ENCODE results near the gene INSL3.

Gene INSL3

GRCh38 chr19:17848595-17849292 is 27.4 kb upstream of the INSL3 start:
- TF ChIP-seq Cebpa-rat (IDR thresholded peaks at IDR 0.05) = peak in 2 of 11 experiments; percentile 42 to 76; a peak in 2 of 22 replicates
- Histone ChIP-seq H3K9me3 (replicated peaks in 1 of 11) (no peaks in the 10 kb centered on the region), H3K4me1 (peaks cover 72 to 78% (median 76%) of the 10 kb centered on the region in 10 experiments), H3K4me3 (peak overlapping the region in 3 of 10 experiments; percentile 59 to 62 (median 60); a peak in 5 of 20 replicates), H3K4me2 (peak overlapping the region; percentile 82 to 100 (median 93)), H4K20me1 (peaks cover 0 to 24% (median 7%) of the 10 kb centered on the region in 11 experiments; a peak in 10 of 22 replicates), H3K36me3 (peaks cover 0 to 17% (median 6%) of the 10 kb centered on the region in 11 experiments; a peak in 15 of 22 replicates), H3K27me3 (no peaks in the 10 kb centered on the region), H3K9ac (peak overlapping the region; percentile 82 to 92 (median 88)), H3K27ac (peak overlapping the region; percentile 85 to 98 (median 91))

- H3K4me3 ChIP-seq = peak within 1 kb of the TSS; percentile 34 to 73 (median 59); a peak in 19 of 20 replicates
- H3K9me3 ChIP-seq (replicated peaks in 1 of 11) = 0 out of 22 replicates have a peak, but pooled peaks cover 0 to under 1% (median 0%) of the 10 kb centered on the region in 11 experiments
- H3K27me3 ChIP-seq = no peaks in the 10 kb centered on the region
- H3K4me1 ChIP-seq = peaks cover 72 to 87% (median 81%) of the 10 kb centered on the region in 10 experiments
- peaks cover 8 to 27% (median 16%) of the 10 kb centered on the region in 11 experiments; a peak in 20 of 22 replicates for H3K36me3 ChIP-seq
- TF ChIP-seq Cebpa-rat (IDR thresholded peaks at IDR 0.05) = no peak
- peak within 1 kb of the TSS; percentile 82 to 100 (median 93) for H3K4me2 ChIP-seq
- peaks cover 0 to 33% (median 16%) of the 10 kb centered on the region in 11 experiments; a peak in 11 of 22 replicates for H4K20me1 ChIP-seq
- H3K27ac ChIP-seq = peak within 1 kb of the TSS; percentile 85 to 98 (median 91)
- H3K9ac ChIP-seq = peak within 1 kb of the TSS; percentile 82 to 92 (median 88)
Observed at GRCh38 chr19:17847538-17848366, 26.4 kb upstream of the INSL3 start, which contains the start of gene JAK3. Gene JAK3 (minus strand): TSS chr19:17847982. CDS start chr19:17844417, 3,565 bp downstream.

- TF ChIP-seq Cebpa-rat (IDR thresholded peaks at IDR 0.05) = no peak
- H3K9ac ChIP-seq = peak overlapping the region; percentile 82 to 92 (median 88); a peak in 20 of 22 replicates
- peaks cover 0 to 5% (median 0%) of the 10 kb centered on the region in 11 experiments; a peak in 1 of 22 replicates for H3K9me3 ChIP-seq (replicated peaks in 1 of 11)
Observed at GRCh38 chr19:17846146-17846545, 24.8 kb upstream of the INSL3 start.

GRCh38 chr19:17843908-17844490 is 22.7 kb upstream of the INSL3 start:
- Histone ChIP-seq H3K4me1 (peaks cover 45 to 62% (median 52%) of the 10 kb centered on the region in 10 experiments), H3K4me2 (peak overlapping the region in 9 of 11 experiments; percentile 5 to 100 (median 93); a peak in 13 of 22 replicates), H3K9ac (peak overlapping the region in 5 of 11 experiments; percentile 6 to 92 (median 30); a peak in 6 of 22 replicates), H3K9me3 (replicated peaks in 1 of 11) (peaks cover 0 to 5% (median 0%) of the 10 kb centered on the region in 11 experiments; a peak in 1 of 22 replicates), H3K27ac (peak overlapping the region in 2 of 11 experiments; percentile 9 to 20; a peak in 3 of 22 replicates), H3K36me3 (peaks cover 43 to 64% (median 50%) of the 10 kb centered on the region in 11 experiments), H3K27me3 (no peaks in the 10 kb centered on the region), H4K20me1 (peaks cover 0 to 70% (median 16%) of the 10 kb centered on the region in 11 experiments; a peak in 11 of 22 replicates), H3K4me3 (no peak overlapping the region)
- no peak for TF ChIP-seq Cebpa-rat (IDR thresholded peaks at IDR 0.05)

More at GRCh38 chr19:17846146-17846545, 24.8 kb upstream of the INSL3 start:
- Histone ChIP-seq H3K27ac (peak overlapping the region; percentile 85 to 98 (median 91); a peak in 20 of 22 replicates), H4K20me1 (peaks cover 0 to 49% (median 16%) of the 10 kb centered on the region in 11 experiments; a peak in 11 of 22 replicates), H3K4me1 (peaks cover 66 to 83% (median 74%) of the 10 kb centered on the region in 10 experiments), H3K4me2 (peak overlapping the region; percentile 82 to 100 (median 93)), H3K27me3 (no peaks in the 10 kb centered on the region), H3K4me3 (peak overlapping the region in 9 of 10 experiments; percentile 26 to 73 (median 59); a peak in 11 of 20 replicates), H3K36me3 (peaks cover 22 to 42% (median 29%) of the 10 kb centered on the region in 11 experiments; a peak in 21 of 22 replicates)

- Histone ChIP-seq H4K20me1 (peaks cover 0 to 75% (median 16%) of the 10 kb centered on the region in 11 experiments; a peak in 11 of 22 replicates), H3K4me1 (peaks cover 38 to 56% (median 46%) of the 10 kb centered on the region in 10 experiments), H3K27me3 (no peaks in the 10 kb centered on the region), H3K9ac (no peak overlapping the region; a peak in 1 of 22 replicates), H3K9me3 (replicated peaks in 1 of 11) (peaks cover 0 to 5% (median 0%) of the 10 kb centered on the region in 11 experiments; a peak in 1 of 22 replicates), H3K36me3 (peaks cover 50 to 70% (median 57%) of the 10 kb centered on the region in 11 experiments), H3K27ac (no peak overlapping the region; a peak in 1 of 22 replicates), H3K4me3 (no peak overlapping the region), H3K4me2 (peak overlapping the region in 6 of 11 experiments; percentile 88 to 100 (median 95); a peak in 8 of 22 replicates)
- TF ChIP-seq Cebpa-rat (IDR thresholded peaks at IDR 0.05) = no peak
Observed at GRCh38 chr19:17843292-17843827, 22.0 kb upstream of the INSL3 start.

- Histone ChIP-seq H3K4me3 (no peak overlapping the region), H3K9me3 (replicated peaks in 1 of 11) (peaks cover 0 to 5% (median 0%) of the 10 kb centered on the region in 11 experiments; a peak in 1 of 22 replicates), H3K36me3 (peaks cover 55 to 76% (median 62%) of the 10 kb centered on the region in 11 experiments), H3K27ac (no peak overlapping the region; a peak in 1 of 22 replicates), H3K27me3 (no peaks in the 10 kb centered on the region), H3K4me1 (peaks cover 34 to 51% (median 41%) of the 10 kb centered on the region in 10 experiments), H3K9ac (no peak overlapping the region), H3K4me2 (peak overlapping the region in 2 of 11 experiments; percentile 93 to 100; a peak in 3 of 22 replicates), H4K20me1 (peaks cover 0 to 81% (median 16%) of the 10 kb centered on the region in 11 experiments; a peak in 11 of 22 replicates)
- TF ChIP-seq Cebpa-rat (IDR thresholded peaks at IDR 0.05) = no peak
Observed at GRCh38 chr19:17842663-17843291, 21.5 kb upstream of the INSL3 start.
